Stimulated activated CD4-positive, alpha-beta T cell treated with anti-CD3 and anti-CD28 coated beads, TNF-alpha, amount 100 ng/mL, for 4 hours (primary cell): Measurements from ENCODE around the gene GJD4.

ENCODE experiments used
- DNase-seq, 3 experiments: peaks; one replicate each; pipeline ENCODE4 v3.0.0-alpha.2; 2020; ENCODE audit warnings: low read depth in 3 of 3

GJD4 gene, protein sequence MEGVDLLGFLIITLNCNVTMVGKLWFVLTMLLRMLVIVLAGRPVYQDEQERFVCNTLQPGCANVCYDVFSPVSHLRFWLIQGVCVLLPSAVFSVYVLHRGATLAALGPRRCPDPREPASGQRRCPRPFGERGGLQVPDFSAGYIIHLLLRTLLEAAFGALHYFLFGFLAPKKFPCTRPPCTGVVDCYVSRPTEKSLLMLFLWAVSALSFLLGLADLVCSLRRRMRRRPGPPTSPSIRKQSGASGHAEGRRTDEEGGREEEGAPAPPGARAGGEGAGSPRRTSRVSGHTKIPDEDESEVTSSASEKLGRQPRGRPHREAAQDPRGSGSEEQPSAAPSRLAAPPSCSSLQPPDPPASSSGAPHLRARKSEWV

DNA sequence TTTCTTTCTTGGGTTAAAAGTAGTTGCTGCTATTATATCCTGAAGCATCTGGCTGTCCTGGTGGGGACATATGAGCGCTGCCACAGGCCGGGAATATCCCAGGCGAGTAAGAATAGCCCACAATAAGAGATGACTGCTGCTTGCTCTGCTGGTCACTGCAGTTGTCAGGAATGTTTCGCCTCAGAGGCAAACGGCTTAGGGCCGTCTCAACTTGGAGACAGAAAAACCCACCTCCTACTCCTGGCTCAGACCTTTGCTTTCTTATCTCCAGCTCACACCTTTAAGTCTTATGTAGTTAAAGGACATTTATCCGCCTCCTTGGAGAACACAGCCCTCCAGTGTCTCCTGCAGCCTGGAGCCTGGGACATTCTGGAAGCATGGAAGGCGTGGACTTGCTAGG, at the start of gene GJD4:
Gene GJD4 (plus strand): TSS at position 151 of the 400 bp plus-strand sequence. CDS start 227 bp downstream, at position 378.
- no peak for DNase-seq

DNA sequence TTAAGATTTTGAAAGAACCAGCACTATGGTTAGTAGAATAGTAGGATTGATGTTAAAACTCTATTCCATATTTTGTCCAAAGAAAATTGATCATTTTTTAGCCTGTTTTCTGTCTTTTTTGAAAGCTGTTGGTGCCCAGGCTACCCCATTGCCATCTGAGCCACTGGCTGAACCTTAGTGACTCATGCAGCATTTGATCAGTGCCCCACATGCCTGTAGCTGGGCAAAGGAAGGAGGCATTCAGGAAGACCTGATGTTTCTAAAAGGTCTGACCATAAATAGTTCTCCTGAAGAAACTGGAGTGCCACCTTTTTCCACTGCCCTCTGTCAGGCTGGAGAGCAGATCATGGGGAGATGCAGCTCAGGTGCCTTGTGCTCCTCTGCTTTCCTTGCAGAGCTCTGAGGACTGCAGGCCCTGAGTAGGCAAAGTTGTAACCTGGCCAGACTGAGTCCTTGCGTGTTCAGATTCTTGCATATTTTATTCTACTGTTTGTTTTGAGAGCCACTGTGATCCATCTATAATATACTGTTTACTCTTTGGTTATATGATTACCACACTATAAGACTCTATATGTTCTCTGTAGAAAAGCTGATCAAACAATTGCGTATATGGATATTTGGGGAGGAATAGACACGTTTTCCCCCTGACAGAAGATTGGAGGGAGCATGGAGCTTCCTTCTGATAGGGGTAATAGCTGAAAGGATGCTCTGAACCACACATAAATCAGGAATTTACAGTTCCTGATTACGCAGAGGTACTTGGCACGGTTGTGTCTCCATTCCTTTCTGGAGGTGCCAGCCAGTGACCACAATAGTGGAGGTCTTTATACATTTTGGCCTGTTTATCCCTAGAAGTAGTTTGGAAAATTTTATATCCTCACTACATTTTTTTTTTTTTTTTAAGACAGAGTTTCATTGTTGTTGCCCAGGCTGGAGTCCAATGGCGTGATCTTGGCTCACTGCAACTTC, 48.9 kb upstream of the GJD4 start:
- no peak for DNase-seq

DNA sequence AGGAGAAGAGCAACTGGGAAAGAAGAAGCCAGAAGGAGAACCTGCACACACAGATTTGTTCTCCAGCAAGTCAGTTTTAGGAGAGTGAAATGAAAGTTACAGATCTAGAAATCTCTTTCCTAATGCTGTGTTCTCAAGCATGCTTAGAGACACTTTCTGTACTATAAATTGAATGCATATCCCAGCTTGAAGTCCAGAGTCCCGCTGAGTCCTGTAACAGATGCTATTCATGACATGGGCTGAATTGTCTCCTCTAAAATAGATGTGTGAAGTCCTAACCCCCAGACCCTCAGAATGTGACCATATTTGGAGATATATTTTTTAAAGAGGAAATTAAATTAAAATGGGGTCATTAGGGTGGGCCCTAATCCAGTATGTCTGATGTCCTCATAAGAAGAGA, 46.9 kb upstream of the GJD4 start:
- DNase-seq: no peak

DNA sequence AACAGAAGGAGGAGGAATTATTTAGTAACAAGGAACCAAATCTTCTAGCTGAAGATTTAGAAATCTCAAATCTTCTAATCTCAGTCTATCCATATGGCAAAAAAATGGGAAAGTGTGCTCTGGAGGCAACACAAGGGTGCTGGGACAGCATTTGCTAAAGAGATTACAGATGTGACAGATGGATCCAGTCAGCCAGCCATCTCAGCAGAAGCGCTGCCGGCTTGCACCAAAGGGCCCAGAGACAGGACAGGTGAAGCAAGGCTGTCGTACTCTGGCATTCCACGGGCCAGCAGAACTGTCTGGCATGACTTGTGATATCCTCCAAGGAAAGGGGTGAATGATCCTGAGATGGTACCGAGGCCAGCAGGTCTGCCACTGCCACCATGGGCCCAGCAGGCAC, 45.7 kb upstream of the GJD4 start:
- no peak for DNase-seq

DNA sequence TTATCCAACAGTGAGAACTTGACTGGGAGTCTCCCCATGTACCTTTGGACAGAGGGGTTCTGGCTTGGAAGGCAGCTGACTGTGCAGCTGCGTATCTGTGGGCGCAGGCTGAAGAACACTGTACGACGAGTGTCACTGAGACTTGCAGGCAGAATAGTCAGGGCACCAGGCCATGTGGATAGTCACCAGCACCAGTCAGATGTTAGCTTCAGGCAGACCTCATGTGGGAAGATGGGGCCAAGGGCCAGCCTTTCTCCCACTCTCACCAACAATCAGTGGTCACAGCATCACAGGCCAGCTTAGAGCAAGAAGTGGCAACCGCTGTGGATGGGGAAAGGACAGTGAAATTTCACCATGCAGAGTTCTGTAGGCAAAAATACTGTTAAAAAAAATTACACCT, 43.4 kb upstream of the GJD4 start:
- DNase-seq: no peak

DNA sequence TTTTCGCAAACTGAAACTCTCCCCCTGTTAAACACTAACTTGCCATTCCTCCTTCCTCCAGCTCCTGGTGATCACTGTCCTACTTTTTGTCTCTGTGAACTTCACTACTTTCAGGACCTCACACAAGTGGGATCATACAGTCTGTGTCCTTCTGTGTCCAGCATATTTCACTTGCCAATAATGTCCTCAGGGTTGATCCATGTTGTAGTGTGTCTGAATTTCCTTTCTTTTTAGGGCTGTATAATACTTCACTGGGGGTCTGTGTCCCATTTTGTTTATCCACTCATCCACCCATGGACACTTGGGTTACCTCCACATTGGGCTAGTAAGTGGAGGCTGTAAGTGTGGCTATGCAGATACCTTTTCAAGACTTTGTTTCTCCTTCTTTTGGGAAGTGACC, 42.7 kb upstream of the GJD4 start:
- DNase-seq: no peak

DNA sequence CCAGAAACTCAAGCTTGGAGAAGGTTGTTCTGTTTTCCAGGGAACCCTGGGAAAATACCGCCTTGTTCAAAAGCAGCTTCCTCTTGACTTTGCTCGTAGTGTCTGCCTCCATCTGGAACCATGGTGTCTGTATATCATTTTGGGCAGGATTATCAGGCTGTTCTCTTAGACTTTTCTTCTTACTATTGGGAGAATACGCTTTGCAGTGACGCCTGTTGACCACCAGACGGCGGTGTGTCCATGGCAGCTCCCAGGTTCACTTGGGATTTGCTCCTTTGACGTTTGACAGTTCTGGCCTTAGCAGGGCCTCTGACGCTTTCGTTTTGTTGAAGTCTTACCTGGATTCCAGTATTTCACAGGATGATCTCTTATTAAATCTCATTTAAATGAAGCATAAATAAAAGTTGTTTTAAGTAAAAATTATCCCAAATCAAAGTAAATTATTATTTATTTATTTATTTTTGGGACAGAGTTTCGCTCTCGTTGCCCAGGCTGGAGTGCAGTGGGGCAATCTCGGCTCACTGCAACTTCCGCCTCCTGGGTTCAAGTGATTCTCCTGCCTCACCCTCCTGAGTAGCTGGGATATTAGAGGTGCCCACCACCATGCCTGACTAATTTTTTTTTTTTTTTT, 41.8 kb upstream of the GJD4 start:
- peak in 1 of 3 experiments; percentile 18 for DNase-seq

DNA sequence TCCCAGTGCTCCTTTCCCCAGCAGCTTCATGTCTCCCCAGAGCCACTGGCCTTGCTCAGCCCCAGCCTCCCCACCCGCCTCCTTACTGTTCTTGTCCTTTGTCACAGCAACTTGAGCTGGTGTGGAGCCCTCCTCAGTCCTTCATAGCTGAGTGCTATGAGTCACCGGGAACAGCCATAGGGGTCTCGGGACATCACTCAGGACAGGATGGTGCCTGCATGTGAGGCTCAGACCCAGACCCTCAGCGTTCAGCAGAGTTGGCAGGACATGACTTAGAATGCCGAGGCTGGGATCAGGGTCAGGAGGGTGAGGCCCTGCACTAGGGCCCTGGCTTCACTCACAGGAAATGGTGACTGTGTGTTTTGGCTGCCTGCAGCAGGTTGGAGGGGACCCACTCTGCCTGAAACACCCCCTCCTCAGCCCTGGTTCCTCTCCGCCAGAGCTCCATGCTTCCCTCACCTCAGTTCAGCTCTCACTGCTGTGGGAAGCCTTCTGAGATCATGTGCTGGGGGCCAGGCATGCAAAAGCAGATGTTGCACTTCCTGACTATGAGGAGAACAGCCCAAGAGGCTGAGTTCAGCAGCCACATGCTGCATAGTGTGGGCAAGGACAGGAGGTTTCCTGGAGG, 40.7 kb upstream of the GJD4 start:
- DNase-seq: no peak

DNA sequence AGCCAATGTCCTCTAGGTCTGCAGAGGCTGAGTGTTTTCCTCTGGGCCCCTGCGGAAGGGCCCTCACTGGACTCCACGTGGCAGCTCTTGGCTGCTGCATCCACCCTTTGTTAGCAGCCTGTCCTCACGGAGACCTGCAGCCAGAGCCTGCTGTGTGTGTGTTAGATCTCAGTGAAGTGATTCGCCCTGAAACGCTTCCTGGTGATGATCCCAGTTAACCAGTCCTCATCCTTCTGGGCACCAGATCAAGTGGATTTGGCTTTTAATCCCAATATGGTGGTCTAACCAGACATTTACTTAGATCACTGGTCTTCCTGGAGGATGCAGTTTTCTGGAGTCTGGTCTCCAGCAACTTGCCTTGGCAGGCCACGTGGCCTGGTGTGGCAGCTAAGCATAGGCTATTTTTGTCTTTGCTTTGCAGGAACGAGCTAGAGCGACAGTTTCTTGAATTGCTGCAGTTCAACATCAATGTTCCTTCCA, 39.5 kb upstream of the GJD4 start:
- no peak for DNase-seq

DNA sequence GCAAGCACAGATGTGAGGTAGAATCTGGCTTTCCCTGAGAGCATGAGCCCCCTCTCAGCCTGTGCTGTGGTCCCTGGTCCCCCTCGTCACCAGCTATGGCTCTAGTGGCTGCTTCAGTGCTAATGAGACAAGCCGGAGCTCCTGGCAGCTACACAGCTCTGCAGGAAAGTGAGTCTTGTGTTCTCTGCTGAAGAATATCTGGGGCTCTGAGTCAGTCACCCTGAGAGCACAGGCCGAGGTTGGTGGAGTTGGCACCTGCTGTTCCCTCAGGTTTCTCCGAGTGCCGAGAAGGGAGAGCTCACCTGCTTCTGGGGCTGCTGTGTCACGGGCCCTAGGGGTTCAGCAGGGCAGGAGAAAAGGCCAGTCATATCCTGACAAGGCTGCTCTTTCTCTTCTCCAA, 37.2 kb upstream of the GJD4 start:
- no peak for DNase-seq

DNA sequence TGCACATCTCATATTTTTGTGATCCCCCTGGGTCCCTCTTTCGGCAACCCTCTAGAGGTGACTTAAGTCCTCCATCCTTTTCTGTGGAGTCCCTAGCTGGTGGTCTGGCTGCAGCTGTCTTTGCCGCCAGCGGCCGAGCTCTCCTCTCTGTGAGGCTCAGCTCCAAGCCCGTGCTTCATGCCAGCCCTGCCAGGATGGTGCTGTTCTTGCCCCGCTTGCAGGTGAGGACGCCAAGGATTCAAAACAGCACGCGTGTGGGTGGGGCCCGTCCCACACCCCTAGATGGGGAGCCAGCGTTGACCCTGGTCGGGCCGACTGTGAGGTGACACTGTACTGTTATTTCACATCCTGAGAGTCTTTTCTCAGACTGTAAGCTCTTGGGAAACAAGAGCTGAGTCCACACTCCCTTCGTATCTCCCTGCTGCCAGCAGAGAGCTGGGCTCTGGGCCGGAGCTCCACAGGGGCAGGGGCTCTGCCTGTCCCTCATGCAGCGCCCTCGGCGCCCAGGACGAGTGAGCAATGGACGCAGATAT, 36.6 kb upstream of the GJD4 start:
- DNase-seq: no peak

DNA sequence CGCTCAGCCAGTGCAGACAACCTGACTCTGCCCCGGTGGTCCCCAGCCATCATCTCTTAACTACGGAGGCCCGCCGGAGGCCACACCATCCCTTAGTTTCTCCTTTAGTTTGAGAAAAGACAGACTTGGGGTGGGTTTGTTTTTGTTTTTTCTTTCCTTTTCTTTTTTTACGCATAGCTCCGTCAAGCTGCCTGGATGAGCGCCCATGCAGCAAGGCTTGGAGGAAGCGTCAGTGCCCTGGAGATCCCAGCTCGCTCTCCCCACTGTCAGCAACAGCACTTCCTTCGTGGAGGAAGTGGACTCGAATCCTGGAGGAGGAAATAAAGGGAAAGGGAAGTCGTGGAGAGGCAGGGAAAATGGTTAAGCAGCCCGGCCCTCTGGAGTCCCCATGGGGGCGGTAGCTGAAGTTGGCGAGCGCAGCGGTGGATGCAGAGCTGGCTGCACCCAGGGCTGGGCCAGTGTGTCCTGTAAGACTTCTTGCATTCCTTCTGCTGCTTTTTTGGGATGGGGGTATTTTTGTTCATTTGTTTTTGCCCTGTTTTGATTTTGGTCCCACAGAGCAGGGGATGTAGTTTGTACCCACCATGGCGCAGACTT, 35.9 kb upstream of the GJD4 start:
- no peak for DNase-seq

DNA sequence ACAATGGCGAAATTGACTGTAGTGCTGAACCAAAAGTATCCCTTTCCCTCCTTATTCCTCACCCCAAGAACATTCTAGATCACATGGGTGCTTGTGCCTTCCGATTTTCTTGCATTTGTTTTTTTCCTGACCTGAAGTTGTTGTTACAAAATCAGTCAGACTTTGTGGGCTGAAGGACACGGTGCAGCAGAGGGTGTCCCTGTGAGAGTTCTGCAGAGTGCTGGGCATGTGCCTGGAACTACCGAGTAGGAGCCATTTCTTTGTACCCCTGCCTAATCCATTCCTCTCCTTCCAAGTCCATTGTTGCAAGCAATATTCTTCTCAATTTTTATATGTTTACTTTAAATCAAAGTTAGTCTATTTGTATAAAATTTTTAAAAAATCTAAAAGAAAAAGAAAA, 35.3 kb upstream of the GJD4 start:
- no peak for DNase-seq

DNA sequence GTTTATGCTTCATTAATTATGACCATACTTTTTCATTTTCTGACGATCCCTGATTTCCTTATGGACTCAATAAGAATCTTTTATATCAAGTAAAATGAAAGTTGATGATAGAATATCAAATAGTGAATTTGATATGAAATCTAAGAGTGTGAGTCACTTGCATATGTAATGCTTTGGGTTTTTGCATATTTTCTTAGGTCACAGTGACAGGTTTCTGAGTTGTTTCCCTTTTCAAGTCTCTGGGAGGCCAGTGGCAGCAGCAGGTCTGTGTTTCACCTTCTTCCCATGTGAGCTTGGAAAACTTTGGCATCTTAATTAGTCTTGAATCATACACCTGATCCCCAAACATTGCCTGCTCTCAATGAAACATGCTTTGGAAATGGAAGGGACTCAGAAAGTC, 34.7 kb upstream of the GJD4 start:
- DNase-seq: no peak

DNA sequence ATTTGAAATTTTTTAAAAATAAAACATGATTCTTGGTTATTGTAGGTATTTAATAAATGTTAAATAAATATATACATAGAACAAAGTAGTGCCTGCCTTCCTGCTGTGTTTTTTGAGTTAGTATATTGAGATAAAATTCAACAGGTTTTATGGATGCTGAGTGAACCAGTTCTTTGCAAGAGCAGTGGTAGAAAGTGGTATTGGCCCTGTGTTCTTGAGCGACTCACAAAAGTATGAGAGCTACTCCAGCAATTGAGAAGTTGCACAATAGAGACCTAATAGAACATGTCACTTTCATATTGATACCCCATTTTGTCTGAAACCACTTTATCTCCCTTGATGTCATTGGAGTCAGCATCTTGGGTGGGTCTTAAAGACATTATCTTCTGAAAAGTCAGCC, 32.6 kb upstream of the GJD4 start:
- DNase-seq: no peak

DNA sequence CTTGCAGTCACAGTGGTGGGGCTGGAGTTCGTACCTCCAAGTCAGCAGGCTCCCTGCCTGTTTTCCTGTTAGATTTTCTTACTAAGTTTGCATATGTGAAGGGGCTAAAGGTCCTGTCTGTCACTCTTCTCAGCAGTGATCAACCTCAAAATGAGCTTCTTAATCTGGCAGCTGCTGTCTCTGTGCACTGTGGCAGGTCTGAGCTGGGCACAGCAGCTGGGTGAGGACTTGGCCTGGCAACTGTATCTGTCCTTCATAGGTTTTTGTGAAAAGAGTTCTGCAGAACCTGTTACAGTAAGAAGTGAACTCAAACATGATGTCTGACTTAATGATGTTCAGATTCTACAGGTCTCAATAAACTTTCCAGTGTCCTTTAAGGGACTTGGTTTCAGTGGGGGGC, 31.3 kb upstream of the GJD4 start:
- DNase-seq: no peak

DNA sequence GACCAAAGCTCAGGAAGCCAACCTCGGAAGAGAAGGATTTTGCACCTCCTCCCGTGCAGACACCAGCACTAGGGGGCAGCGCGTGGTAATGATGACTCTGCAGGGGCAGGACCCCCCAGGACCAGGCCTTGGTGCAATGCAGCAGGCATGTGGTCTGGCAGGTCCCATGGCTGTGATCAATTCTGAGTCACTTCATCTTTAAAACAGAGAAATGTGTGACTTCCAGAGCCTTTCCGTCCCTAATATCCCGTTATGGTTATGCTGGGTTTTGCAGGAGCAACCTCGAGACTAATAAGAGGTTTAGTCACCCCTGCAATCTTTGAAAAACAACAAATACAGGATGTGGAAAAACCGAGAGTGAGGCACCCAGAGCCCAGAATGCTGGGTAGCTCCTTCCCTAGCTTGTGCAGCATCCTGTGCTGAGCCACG, 30.2 kb upstream of the GJD4 start:
- no peak for DNase-seq

DNA sequence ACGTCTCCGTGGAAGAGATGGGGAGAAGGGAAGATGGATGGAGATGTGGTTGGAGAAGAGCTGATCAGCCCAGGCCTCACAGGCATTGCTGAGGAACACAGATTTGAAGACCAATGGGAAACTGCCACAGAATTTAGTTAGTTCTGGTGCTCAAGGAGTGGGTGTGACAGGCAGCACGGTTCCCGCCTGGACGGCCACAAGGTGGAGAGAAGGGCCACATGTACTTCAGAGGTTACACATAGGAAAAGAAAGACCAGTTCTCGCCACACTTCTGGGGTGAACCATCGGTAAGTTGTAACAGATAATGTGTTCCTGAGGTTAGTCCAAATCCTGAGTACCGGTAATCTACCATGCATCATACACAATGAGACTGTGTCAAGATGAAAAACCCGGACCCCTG, 29.5 kb upstream of the GJD4 start:
- no peak for DNase-seq

DNA sequence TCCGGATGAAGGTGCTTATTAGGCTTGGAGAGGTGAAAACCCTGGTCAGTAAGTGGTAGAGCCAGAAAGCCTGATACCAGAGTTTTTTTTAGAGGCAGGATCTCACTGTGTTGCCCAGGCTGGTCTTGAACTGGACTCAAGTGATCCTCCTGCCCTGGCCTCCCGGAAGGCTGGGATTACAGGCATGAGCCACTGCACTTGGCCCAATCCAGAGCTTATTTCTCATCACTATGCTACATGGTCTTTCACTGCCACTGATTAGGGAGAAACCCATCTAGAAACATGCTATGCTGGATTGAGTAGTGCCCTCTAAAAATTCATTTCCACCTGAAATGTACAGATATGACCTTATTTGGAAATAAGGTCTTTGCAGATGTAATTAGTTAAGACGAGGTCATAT, 28.4 kb upstream of the GJD4 start:
- no peak for DNase-seq

DNA sequence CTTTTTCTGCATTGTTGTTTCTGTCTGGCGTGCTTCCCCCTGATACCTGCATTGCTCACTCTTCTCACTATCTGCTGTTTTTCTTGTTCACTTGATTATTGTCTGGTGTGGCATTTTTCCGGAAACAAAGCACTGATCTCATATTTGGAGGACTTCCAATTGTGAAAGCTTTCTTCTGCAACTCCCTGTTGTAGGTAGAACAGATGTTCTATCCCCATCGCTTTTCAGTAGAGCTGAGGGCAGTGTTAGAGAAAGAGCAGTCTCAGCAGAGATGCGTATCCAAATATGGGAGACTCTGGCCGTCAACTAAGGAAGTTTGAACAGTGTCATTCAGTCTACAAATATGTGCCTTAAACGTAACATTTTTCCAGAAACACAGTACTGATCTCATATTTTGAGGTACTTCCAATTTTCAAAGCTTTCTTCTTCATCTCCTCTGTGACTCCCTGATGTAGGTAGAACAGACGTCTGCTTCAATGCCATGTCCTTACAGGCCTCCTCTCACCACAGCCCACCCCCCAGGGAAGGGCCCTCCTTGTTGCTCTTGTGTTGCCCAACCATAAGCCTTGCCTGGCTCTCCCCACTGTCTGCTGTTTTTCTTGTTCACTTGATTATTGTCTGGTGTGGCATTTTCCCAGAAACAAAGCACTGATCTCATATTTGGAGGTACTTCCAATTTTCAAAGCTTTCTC, 27.1 kb upstream of the GJD4 start:
- no peak for DNase-seq

DNA sequence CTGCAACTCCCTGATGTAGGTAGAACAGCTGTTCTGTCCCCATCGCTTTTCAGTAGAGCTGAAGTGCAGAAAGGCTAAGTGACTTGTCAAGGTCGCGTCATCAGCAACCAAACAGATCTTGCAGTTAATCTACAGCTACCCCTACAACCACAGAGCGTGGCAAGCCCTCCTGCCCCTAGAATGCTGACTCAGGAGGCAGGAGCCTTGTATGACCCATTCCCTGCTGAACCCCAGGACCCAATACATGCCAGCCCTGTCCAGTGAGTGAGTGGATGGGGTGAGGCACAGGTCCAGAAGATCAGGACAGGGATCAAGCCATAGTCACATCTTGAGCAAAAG, 26.6 kb upstream of the GJD4 start:
- no peak for DNase-seq
